Measurements from ENCODE around the gene CAMK2B. TPM values are rescaled to one million over a fixed set of nuclear protein-coding genes. Genes with fewer than 3 reads are reported as not detected.

CAMK2B gene
- polyA plus RNA-seq, 3 donors = 0.13 TPM; not detected in 2

DNA sequence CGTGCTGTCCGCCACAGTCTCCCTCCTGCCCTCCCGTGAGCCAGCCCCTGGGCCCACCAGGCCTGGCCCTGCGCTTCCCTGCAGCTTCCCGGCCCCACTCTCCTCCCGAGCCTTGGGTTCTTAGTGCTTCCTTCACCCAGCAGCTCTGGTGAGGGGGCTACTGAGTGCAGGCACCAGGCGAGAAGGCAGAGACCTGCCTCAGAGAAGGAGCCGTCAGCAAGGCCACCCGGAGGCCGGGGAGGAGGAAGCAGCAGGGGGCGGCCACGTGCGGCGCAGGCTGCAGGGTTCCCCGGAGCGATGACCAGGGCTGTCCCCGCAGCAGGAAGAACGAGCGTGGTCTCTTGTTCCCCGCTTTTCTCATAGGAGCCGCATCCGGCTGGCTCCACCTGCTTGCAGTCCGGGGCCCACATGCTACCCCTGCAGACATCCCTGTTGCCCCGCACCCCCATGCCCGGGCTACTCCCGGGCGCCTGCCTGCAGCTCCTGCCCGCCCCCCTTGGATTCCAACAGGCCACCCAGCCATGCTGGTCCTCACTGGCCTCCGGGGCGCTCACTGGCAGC, 104.1 kb downstream of the CAMK2B start:
- Mint-ChIP-seq H3K9me3 (peaks cover 0 to 1% (median 0%) of the 10 kb centered on the region in 7 donors), H3K27ac (no peak overlapping the region), H3K4me1 (no peaks in the 10 kb centered on the region), H3K36me3 (no peaks in the 10 kb centered on the region), H3K27me3 (ENCODE audit: low read depth in 3 of 3) (peaks cover 1 to 7% (median 2%) of the 10 kb centered on the region in 3 donors), H3K4me3 (no peak overlapping the region)
- no peak for DNase-seq
- no peak overlapping the region for H3K27ac ChIP-seq (ENCODE audit: low read depth in 1 of 2, low read length in 2 of 2)
- TF ChIP-seq, protein P1, sequence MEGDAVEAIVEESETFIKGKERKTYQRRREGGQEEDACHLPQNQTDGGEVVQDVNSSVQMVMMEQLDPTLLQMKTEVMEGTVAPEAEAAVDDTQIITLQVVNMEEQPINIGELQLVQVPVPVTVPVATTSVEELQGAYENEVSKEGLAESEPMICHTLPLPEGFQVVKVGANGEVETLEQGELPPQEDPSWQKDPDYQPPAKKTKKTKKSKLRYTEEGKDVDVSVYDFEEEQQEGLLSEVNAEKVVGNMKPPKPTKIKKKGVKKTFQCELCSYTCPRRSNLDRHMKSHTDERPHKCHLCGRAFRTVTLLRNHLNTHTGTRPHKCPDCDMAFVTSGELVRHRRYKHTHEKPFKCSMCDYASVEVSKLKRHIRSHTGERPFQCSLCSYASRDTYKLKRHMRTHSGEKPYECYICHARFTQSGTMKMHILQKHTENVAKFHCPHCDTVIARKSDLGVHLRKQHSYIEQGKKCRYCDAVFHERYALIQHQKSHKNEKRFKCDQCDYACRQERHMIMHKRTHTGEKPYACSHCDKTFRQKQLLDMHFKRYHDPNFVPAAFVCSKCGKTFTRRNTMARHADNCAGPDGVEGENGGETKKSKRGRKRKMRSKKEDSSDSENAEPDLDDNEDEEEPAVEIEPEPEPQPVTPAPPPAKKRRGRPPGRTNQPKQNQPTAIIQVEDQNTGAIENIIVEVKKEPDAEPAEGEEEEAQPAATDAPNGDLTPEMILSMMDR (IDR thresholded peaks at IDR 0.05) = no peak
- no peaks in the 10 kb centered on the region for H3K36me3 ChIP-seq (replicated peaks in 1 of 2; ENCODE audit: control insufficient read depth in 1 of 2, insufficient read depth in 2 of 2, low read length in 2 of 2)
- H3K27me3 ChIP-seq (ENCODE audit: control insufficient read depth in 2 of 2, insufficient read depth in 2 of 2, low read length in 2 of 2) = no peaks in the 10 kb centered on the region
- H3K9me3 ChIP-seq (replicated peaks in 1 of 2; ENCODE audit: control insufficient read depth in 1 of 2, insufficient read depth in 1 of 2, low read length in 2 of 2) = no peaks in the 10 kb centered on the region
- no peak overlapping the region for H3K4me2 ChIP-seq (replicated peaks; ENCODE audit: extremely low read depth, low read length, poor library complexity, severe bottlenecking)
- no peak overlapping the region for H2AFZ ChIP-seq (ENCODE audit: insufficient read depth, low read depth, low read length, poor library complexity, severe bottlenecking)
- H3K79me2 ChIP-seq (ENCODE audit: insufficient read depth, low read length) = no peaks in the 10 kb centered on the region
- intact Hi-C loops (cut with micrococcal nuclease) = no loop called here
- no peak overlapping the region for H3K9ac ChIP-seq (ENCODE audit: insufficient read depth, low read length, poor library complexity, severe bottlenecking)
- no peaks in the 10 kb centered on the region for H3K4me1 ChIP-seq (ENCODE audit: control insufficient read depth in 1 of 2, insufficient read depth in 2 of 2, low read length in 2 of 2)
- no peaks in the 10 kb centered on the region for H4K20me1 ChIP-seq (ENCODE audit: insufficient read depth, low read length)
- 89% methylated on average over 27 of the region's 30 CpGs for WGBS (ENCODE audit: insufficient coverage)
- H3K4me3 ChIP-seq (replicated peaks in 1 of 3; ENCODE audit: low read depth in 2 of 3, low read length in 3 of 3) = no peak overlapping the region

- Mint-ChIP-seq H3K4me1 (no peaks in the 10 kb centered on the region), H3K27me3 (ENCODE audit: low read depth in 3 of 3) (peaks cover 0 to 5% (median 2%) of the 10 kb centered on the region in 3 donors), H3K36me3 (no peaks in the 10 kb centered on the region), H3K27ac (no peak overlapping the region), H3K4me3 (no peak overlapping the region), H3K9me3 (peaks cover 0 to 1% (median 0%) of the 10 kb centered on the region in 7 donors)
- Histone ChIP-seq H3K79me2 (ENCODE audit: insufficient read depth, low read length) (no peaks in the 10 kb centered on the region), H3K27ac (ENCODE audit: low read depth in 1 of 2, low read length in 2 of 2) (no peak overlapping the region), H3K4me2 (replicated peaks; ENCODE audit: extremely low read depth, low read length, poor library complexity, severe bottlenecking) (no peak overlapping the region), H2AFZ (ENCODE audit: insufficient read depth, low read depth, low read length, poor library complexity, severe bottlenecking) (no peak overlapping the region), H3K9me3 (replicated peaks in 1 of 2; ENCODE audit: control insufficient read depth in 1 of 2, insufficient read depth in 1 of 2, low read length in 2 of 2) (no peaks in the 10 kb centered on the region), H3K4me1 (ENCODE audit: control insufficient read depth in 1 of 2, insufficient read depth in 2 of 2, low read length in 2 of 2) (no peaks in the 10 kb centered on the region), H3K27me3 (ENCODE audit: control insufficient read depth in 2 of 2, insufficient read depth in 2 of 2, low read length in 2 of 2) (no peaks in the 10 kb centered on the region), H4K20me1 (ENCODE audit: insufficient read depth, low read length) (no peaks in the 10 kb centered on the region), H3K4me3 (replicated peaks in 1 of 3; ENCODE audit: low read depth in 2 of 3, low read length in 3 of 3) (no peak overlapping the region), H3K36me3 (replicated peaks in 1 of 2; ENCODE audit: control insufficient read depth in 1 of 2, insufficient read depth in 2 of 2, low read length in 2 of 2) (no peaks in the 10 kb centered on the region), H3K9ac (ENCODE audit: insufficient read depth, low read length, poor library complexity, severe bottlenecking) (no peak overlapping the region)
- TF ChIP-seq, protein P1 (IDR thresholded peaks at IDR 0.05) = no peak
- DNase-seq = no peak
- WGBS (ENCODE audit: insufficient coverage) = 96% methylated on average over 15 of the region's 24 CpGs
- intact Hi-C loops (cut with micrococcal nuclease) = no loop called here
Measured at GRCh38 chr7:44220358-44221112, 104.9 kb downstream of the CAMK2B start.

All from CD14-positive monocyte (primary cell).